ENCODE results near the gene ERC1. TPM values are rescaled to one million over a fixed set of nuclear protein-coding genes. Genes with fewer than 3 reads are reported as not detected.

Gene ERC1
- total and polyA plus RNA-seq, 9 of the 15 experiments (the other 6 are each of a cell fraction or from before 2014, with no cell fraction given) = 0.74 to 11.8 (median 4.8) TPM

GRCh38 chr12:1382826-1383225, 391.8 kb downstream of the ERC1 start:
- ChIA-PET CTCF (ENCODE audit: low intra/inter-chr PET ratio) (no interaction called here), POLR2A (interaction anchor here (1.7 kb wide), 1 partner anchor 14 kb away, joined by 6 read pairs; no protein-coding TSS in a partner anchor)
- H3K36me3 ChIP-seq (ENCODE audit: control insufficient read depth, insufficient read depth, low read length) = no peaks in the 10 kb centered on the region
- no peak overlapping the region for H3K4me2 ChIP-seq (ENCODE audit: insufficient read depth, low read length)
- no peak for TF ChIP-seq ZNF431 (CRISPR knock-in tag; IDR thresholded peaks at IDR 0.05)
- no peak for TF ChIP-seq FOXA3 (CRISPR knock-in tag; conservative IDR thresholded peaks at IDR 0.05 in 1 of 2, IDR thresholded peaks at IDR 0.05 in 1 of 2)
- TF ChIP-seq ZNF586 (CRISPR knock-in tag; conservative IDR thresholded peaks at IDR 0.05) = no peak
- no peak for TF ChIP-seq MTA2 (IDR thresholded peaks at IDR 0.05; ENCODE audit: low read depth)
- TF ChIP-seq ZNF699 (CRISPR knock-in tag; IDR thresholded peaks at IDR 0.05; ENCODE audit: insufficient replicate concordance) = no peak
- TF ChIP-seq HOXB6 (CRISPR knock-in tag; IDR thresholded peaks at IDR 0.05; ENCODE audit: borderline replicate concordance) = no peak
- no peak for TF ChIP-seq HDAC8 (tag; IDR thresholded peaks at IDR 0.05)
- no peak for TF ChIP-seq PHTF2 (CRISPR knock-in tag; IDR thresholded peaks at IDR 0.05)
- no peak for TF ChIP-seq KLF1 (tag; IDR thresholded peaks at IDR 0.05)
- no peak for TF ChIP-seq HSF4 (CRISPR knock-in tag; IDR thresholded peaks at IDR 0.05; ENCODE audit: borderline replicate concordance)
- no peak for TF ChIP-seq ZNF445 (CRISPR knock-in tag; IDR thresholded peaks at IDR 0.05; ENCODE audit: low read depth)
- TF ChIP-seq KAT8 (IDR thresholded peaks at IDR 0.05; ENCODE audit: low read depth) = no peak
- BruUV-seq (replicated peaks) = no TSS peak
- H4K20me1 ChIP-seq (replicated peaks; ENCODE audit: control insufficient read depth, insufficient read depth, low read length) = no peaks in the 10 kb centered on the region
- no peak overlapping the region for H3K4me3 ChIP-seq
- H3K9me1 ChIP-seq (ENCODE audit: control insufficient read depth, insufficient read depth, low read length) = no peaks in the 10 kb centered on the region
- ATAC-seq (no peak), FAIRE-seq (no peak), DNase-seq (ENCODE audit: extremely low read depth in 1 of 4, low spot score in 3 of 4) (no peak)
- no peaks in the 10 kb centered on the region for H3K27me3 ChIP-seq (ENCODE audit: control insufficient read depth in 2 of 2, insufficient read depth in 2 of 2, low read length in 2 of 2)
- no peak overlapping the region for H2AFZ ChIP-seq (ENCODE audit: low read depth, low read length)
- no peaks in the 10 kb centered on the region for H3K9me3 ChIP-seq (replicated peaks; ENCODE audit: control insufficient read depth, insufficient read depth, low read depth, low read length)
- H3K27ac ChIP-seq (ENCODE audit: extremely low read depth, low read depth, low read length) = no peak overlapping the region
- H3K79me2 ChIP-seq (ENCODE audit: control insufficient read depth, insufficient read depth, low read length) = no peaks in the 10 kb centered on the region
- WGBS (ENCODE audit: insufficient coverage, low coverage, missing lambda C conversion rate) = 94% methylated on average over 4 of the region's 4 CpGs
- in situ Hi-C loops (cut with MboI) = no loop called here
- H3K4me1 ChIP-seq (replicated peaks in 1 of 2; ENCODE audit: control insufficient read depth in 2 of 2, insufficient read depth in 2 of 2, low read length in 2 of 2) = no peaks in the 10 kb centered on the region; a peak in 1 of 5 replicates
- H3K9ac ChIP-seq (ENCODE audit: insufficient read depth in 1 of 2, low read depth in 2 of 2, low read length in 2 of 2) = no peak overlapping the region
- intact Hi-C loops (cut with micrococcal nuclease) = no loop called here

Data from K562 (cell line).